Psoas muscle (tissue), 8 donors: ENCODE data around the gene TAOK1. TPM values are rescaled to one million over a fixed set of nuclear protein-coding genes. Genes with fewer than 3 reads are reported as not detected.

ENCODE experiments used
- ATAC-seq, 4 donors: fragments of 200-7000 bp; cut with Tn5 transposase; one replicate each; pipeline ENCODE4 v1.9.1; 2020; ENCODE audit warnings: moderate library complexity in 3 of 4, mild to moderate bottlenecking in 2 of 4
- DNase-seq, 2 donors: peaks; one replicate each; pipeline ENCODE4 v3.0.0-alpha.2; 2020
- H3K27ac ChIP-seq: fragments of 200-600 bp; one replicate; pipeline ENCODE4 v1.8.0; 2022
- H3K27me3 ChIP-seq, 3 donors: fragments of 200-600 bp in 1 of 3; one replicate each; pipeline versions ENCODE4 v1.6.1 to v1.8.0; 2013 to 2022; ENCODE audit warnings: low read length in 2 of 3, mild to moderate bottlenecking in 2 of 3, moderate library complexity in 1 of 3; ENCODE audit not compliant: insufficient read depth in 3 of 3
- H3K36me3 ChIP-seq, 2 donors: fragments of 200-600 bp in 1 of 2; one replicate each; pipeline versions ENCODE4 v1.6.1 to v1.8.0; 2013 to 2022; ENCODE audit warnings: low read depth in 1 of 2, mild to moderate bottlenecking in 1 of 2, moderate library complexity in 1 of 2; ENCODE audit not compliant: insufficient read depth in 1 of 2
- H3K4me1 ChIP-seq: fragments of 200-600 bp; one replicate; pipeline ENCODE4 v1.8.0; 2022
- H3K4me3 ChIP-seq: fragments of 200-600 bp; one replicate; pipeline ENCODE4 v1.8.0; 2022; ENCODE audit warnings: mild to moderate bottlenecking
- H3K9me3 ChIP-seq: fragments of 200-600 bp; one replicate; pipeline ENCODE4 v1.8.0; 2022
- WGBS, 3 donors: extraction: QIAGEN DNeasy Blood & Tissue Kit; methylation state at CpG; one replicate each; pipeline versions ENCODE4 v1.1.6 to v1.1.7; 2013; 5-methylcytosine and 5-hydroxymethylcytosine counted together
- intact Hi-C, 2 donors: fragments of 100-400 bp; cut with DNase I; formaldehyde crosslinking; loops; one replicate each; pipeline versions ENCODE4 v1.11.0 to v1.14.2; 2022
- polyA plus RNA-seq, 3 donors: library from polyadenylated mRNA; stranded (reverse); fragments of 200-250 nt; gene quantifications; one replicate each; pipeline ENCODE4 v1.2.3, GENCODE V29; 2013
- total RNA-seq, 4 donors: library from RNA; stranded (reverse); fragmentation: NEBNext Ultra II Directional in 2 of 4; extraction: Animal tissue kit (Norgen Biotek cat#: 25700) in 2 of 4; gene quantifications; one replicate each; pipeline versions ENCODE4 v1.2.1 to v1.2.4, GENCODE V29; 2021 to 2023
- TF ChIP-seq, protein P1 (sequence below): fragments of 200-600 bp; IDR thresholded peaks from one replicate; pipeline ENCODE4 v1.8.0; 2022; ENCODE audit warnings: antibody characterized with exemption
- donor health status: healthy with polysubstance abuse.
- donor health status: DM: no; HTN: no; CAD: no; lungs with moderate emphysema.
- donor health status: Bipolar disorder and iron deficiency.
- donor health status: healthy.
- donor health status: DM: yes; HTN: yes; CAD: no.
- donor health status: DM: no; HTN: no; CAD: no.
- donor health status: DM: no; HTN: no; CAD: no.
- donor health status: DM: yes; HTN: yes; CAD: no.

The TAOK1 gene
- total and polyA plus RNA-seq, 7 donors = 6.3 to 49.8 (median 42.5) TPM

DNA sequence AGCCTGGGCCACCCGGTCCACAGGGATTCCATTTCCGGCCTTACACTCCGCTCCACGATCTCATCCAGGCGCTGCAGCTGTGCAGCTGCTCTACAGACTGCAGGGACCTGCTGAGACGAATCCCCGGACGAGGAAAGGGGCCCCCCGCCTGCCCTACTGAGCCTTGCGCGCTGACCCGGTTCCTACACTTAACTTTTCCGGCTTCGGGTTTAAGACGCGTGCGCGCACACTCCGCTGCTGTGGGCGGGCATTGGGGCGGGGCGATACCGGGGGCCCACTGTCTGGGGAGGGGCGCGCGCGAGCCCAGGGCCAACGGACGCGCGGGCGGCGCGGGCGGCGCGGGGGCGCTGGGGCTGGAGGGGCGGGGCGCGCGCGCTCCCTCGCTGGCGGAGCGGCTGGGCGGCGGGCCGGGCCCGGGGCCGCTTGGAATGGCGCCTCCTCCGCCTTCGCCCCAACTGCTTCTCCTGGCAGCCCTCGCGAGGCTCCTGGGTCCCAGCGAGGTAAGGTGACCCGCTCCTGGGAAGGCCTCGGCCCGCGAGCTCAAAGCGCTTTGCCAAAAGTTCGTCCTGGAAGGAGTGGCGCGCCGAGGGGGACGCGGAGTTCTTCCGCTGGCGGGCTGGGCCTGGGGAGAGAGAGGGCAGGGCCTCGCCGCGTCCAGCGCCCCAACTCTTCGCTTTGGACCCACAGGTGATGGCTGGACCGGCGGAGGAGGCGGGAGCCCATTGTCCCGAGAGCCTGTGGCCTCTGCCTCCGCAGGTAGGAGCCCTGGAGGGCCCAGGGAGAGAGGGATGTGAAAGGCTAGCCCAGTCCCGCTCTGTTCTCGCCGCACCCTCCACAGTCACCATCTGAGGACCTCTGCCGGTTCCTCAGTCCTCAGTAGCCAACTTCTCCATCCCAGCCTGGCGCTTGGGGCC, 178.4 kb downstream of the TAOK1 start, which contains the start of gene TP53I13:
TP53I13 (plus strand) TSS at position 371 of the 914 bp plus-strand sequence; CDS start at position 429, 58 bp downstream.
- 1 to 2% (median 2%) methylated on average over 55 to 85 of the region's 85 CpGs for WGBS, 3 donors
- Histone ChIP-seq H3K4me1 (peaks cover 19% of the 10 kb centered on the region), H3K9me3 (no peaks in the 10 kb centered on the region), H3K36me3 (peaks cover 0 to 4% of the 10 kb centered on the region in 2 donors), H3K4me3 (peak within 1 kb of the TSS; percentile 81), H3K27me3 (no peaks in the 10 kb centered on the region), H3K27ac (peak within 1 kb of the TSS; percentile 84)
- TF ChIP-seq, protein P1, sequence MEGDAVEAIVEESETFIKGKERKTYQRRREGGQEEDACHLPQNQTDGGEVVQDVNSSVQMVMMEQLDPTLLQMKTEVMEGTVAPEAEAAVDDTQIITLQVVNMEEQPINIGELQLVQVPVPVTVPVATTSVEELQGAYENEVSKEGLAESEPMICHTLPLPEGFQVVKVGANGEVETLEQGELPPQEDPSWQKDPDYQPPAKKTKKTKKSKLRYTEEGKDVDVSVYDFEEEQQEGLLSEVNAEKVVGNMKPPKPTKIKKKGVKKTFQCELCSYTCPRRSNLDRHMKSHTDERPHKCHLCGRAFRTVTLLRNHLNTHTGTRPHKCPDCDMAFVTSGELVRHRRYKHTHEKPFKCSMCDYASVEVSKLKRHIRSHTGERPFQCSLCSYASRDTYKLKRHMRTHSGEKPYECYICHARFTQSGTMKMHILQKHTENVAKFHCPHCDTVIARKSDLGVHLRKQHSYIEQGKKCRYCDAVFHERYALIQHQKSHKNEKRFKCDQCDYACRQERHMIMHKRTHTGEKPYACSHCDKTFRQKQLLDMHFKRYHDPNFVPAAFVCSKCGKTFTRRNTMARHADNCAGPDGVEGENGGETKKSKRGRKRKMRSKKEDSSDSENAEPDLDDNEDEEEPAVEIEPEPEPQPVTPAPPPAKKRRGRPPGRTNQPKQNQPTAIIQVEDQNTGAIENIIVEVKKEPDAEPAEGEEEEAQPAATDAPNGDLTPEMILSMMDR = no peak
- peak; percentile 68 to 77 (median 70) for ATAC-seq
- peak; percentile 91 for DNase-seq
- intact Hi-C loops = no loop called here

DNA sequence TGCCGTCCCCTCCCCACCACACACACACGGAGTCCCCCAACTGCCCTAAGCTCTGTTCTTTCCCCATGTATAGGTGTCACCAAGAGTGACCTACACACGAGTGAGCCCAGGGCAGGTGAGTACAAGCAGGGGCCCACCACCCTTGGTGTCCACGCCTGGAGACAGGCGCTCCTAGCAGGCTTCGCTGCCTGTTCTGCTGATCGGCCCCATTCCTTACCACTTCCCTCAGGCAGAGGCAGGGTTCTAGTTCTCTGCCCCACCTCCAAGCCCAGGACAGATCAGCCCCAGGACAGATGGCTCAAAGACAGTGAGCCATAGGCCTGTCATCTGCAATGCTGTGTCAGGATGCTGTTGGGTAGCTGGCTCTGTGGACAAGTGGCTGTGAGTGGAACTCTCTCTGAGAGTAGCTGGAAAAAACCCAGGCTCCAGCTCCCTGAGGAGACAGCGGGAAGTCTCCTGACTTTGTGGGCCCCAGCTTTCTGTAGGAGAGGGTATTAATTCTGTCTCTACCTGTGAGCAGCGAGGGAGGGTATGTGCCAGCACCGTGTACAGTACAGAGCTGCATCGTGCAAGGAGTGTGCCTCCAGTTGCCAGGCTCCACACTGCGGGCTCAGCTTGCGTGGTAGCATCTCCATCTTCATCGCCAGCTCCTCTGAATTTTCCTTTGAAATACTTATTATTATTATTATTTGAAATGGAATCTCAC, 179.2 kb downstream of the TAOK1 start:
- intact Hi-C loops = no loop called here
- peak in 1 of 2 donors; percentile 51 for DNase-seq
- TF ChIP-seq, protein P1 = no peak
- Histone ChIP-seq H3K36me3 (peaks cover 0 to 12% of the 10 kb centered on the region in 2 donors), H3K27me3 (no peaks in the 10 kb centered on the region), H3K4me3 (peak overlapping the region; percentile 81), H3K27ac (peak overlapping the region; percentile 84), H3K4me1 (peaks cover 19% of the 10 kb centered on the region), H3K9me3 (no peaks in the 10 kb centered on the region)
- no peak for ATAC-seq
- WGBS, 3 donors = 63 to 69% (median 68%) methylated on average over 13 to 14 of the region's 14 CpGs

DNA sequence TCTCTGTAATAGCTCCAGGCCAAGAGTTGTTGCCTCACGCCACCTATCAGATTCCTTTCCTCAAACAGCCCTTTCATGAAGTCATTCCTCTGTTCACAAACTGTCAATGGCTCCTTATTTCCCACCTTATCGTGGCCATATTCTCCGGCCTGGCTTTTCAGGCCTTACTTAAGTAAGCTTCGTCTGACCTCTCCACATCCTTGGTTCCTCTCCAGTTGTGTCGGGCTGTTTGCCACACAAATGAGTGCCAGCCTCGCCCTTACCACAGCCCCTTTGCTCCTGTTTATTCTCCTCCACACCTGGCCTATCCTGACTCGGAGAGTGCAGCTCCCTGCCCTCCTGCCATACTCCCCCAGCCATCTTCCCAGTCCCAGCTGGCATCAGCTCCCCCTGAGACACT, 180.4 kb downstream of the TAOK1 start:
- Histone ChIP-seq H3K36me3 (peaks cover 0 to 23% of the 10 kb centered on the region in 2 donors), H3K4me1 (peaks cover 19% of the 10 kb centered on the region), H3K27ac (peak overlapping the region; percentile 3), H3K9me3 (no peaks in the 10 kb centered on the region), H3K27me3 (no peaks in the 10 kb centered on the region), H3K4me3 (no peak overlapping the region)
- DNase-seq (no peak), ATAC-seq (no peak)
- intact Hi-C loops = no loop called here
- TF ChIP-seq, protein P1 = no peak
- WGBS, 3 donors = 68 to 83% (median 68%) methylated on average over 7 of the region's 7 CpGs

DNA sequence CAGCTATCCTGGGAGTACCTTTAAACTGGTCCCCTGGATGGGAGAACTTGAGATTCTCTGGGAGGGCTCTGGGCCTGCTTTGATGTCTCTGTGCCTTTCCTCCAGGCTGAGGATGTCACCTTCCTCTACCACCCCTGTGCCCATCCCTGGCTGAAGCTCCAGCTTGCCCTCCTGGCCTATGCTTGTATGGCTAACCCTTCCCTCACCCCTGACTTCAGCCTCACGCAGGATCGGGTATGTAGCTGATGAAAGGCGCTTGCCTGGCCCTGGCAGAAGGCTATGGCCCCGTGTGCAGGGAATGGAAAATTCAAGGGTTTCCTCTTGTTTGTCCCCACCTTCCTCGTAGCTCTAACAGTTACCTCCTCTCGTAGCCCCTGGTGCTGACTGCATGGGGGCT, 181.3 kb downstream of the TAOK1 start:
- TF ChIP-seq, protein P1 = no peak
- 83 to 89% (median 85%) methylated on average over 6 of the region's 6 CpGs for WGBS, 3 donors
- DNase-seq = no peak
- Histone ChIP-seq H3K4me1 (peaks cover 19% of the 10 kb centered on the region), H3K4me3 (no peak overlapping the region), H3K36me3 (peaks cover 0 to 33% of the 10 kb centered on the region in 2 donors), H3K27ac (no peak overlapping the region), H3K27me3 (no peaks in the 10 kb centered on the region), H3K9me3 (no peaks in the 10 kb centered on the region)
- no peak for ATAC-seq
- intact Hi-C loops = no loop called here
